Neural progenitor cell (in vitro differentiated cells): ENCODE results near the gene MAGI1. TPM values are rescaled to one million over a fixed set of nuclear protein-coding genes. Genes with fewer than 3 reads are reported as not detected.

Experiments used
- DNase-seq: peaks from one replicate; pipeline ENCODE4 v3.0.0-alpha.2; 2016; ENCODE audit warnings: low spot score
- H2AFZ ChIP-seq: fragments of 200-600 bp; sonication (generic); replicated peaks from 2 replicates; pipeline ENCODE4 v1.6.1; 2016; ENCODE audit warnings: antibody characterized with exemption
- H3F3A ChIP-seq: fragments of 200-600 bp; sonication (generic); 2 replicates; pipeline ENCODE4 v1.6.1; 2016; ENCODE audit warnings: antibody characterized with exemption, low read depth
- H3K27ac ChIP-seq: fragments of 200-600 bp; sonication (generic); 2 replicates; pipeline ENCODE4 v1.5.1; 2016; ENCODE audit warnings: mild to moderate bottlenecking
- H3K27me3 ChIP-seq: fragments of 200-600 bp; sonication (generic); 2 replicates; pipeline ENCODE4 v1.6.1; 2016; ENCODE audit warnings: mild to moderate bottlenecking, moderate library complexity
- H3K36me3 ChIP-seq: fragments of 200-600 bp; sonication (generic); 2 replicates; pipeline ENCODE4 v1.5.1; 2016
- H3K4me1 ChIP-seq: fragments of 200-600 bp; sonication (generic); 2 replicates; pipeline ENCODE4 v1.6.1; 2016; ENCODE audit warnings: mixed run types
- H3K4me2 ChIP-seq: fragments of 200-600 bp; sonication (generic); 2 replicates; pipeline ENCODE4 v1.6.1; 2016
- H3K4me3 ChIP-seq: fragments of 200-600 bp; sonication (generic); 2 replicates; pipeline ENCODE4 v1.5.1; 2016
- H3K79me2 ChIP-seq: fragments of 200-600 bp; sonication (generic); 2 replicates; pipeline ENCODE4 v1.6.1; 2016; ENCODE audit warnings: low read depth
- H3K9ac ChIP-seq: fragments of 200-600 bp; sonication (generic); 2 replicates; pipeline ENCODE4 v1.6.1; 2016
- H3K9me3 ChIP-seq: fragments of 200-600 bp; sonication (generic); 2 replicates; pipeline ENCODE4 v1.5.1; 2016; ENCODE audit warnings: low read depth
- H4K20me1 ChIP-seq: fragments of 200-600 bp; sonication (generic); 2 replicates; pipeline ENCODE4 v1.6.1; 2016; ENCODE audit warnings: low read depth
- H3K27ac Mint-ChIP-seq: 3 replicates; pipeline ENCODE4 v1.8.0; 2021; ENCODE audit warnings: mixed read lengths
- H3K27me3 Mint-ChIP-seq: 2 replicates; pipeline ENCODE4 v1.8.0; 2022; ENCODE audit warnings: low read depth, mild to moderate bottlenecking, inconsistent platforms, moderate library complexity, mixed read lengths; ENCODE audit not compliant: insufficient read depth
- H3K36me3 Mint-ChIP-seq: 3 replicates; pipeline ENCODE4 v1.8.0; 2021; ENCODE audit warnings: mixed read lengths
- H3K4me1 Mint-ChIP-seq: 3 replicates; pipeline ENCODE4 v1.8.0; 2021; ENCODE audit warnings: mixed read lengths
- H3K4me3 Mint-ChIP-seq: 3 replicates; pipeline ENCODE4 v1.8.0; 2021; ENCODE audit warnings: mild to moderate bottlenecking, moderate library complexity, mixed read lengths
- H3K9me3 Mint-ChIP-seq: 3 replicates; pipeline ENCODE4 v1.8.0; 2020; ENCODE audit warnings: mixed read lengths
- EZH2 ChIP-seq: fragments of 200-600 bp; sonication (generic); IDR thresholded peaks from 2 replicates; pipeline ENCODE4 v1.6.1; 2017; ENCODE audit warnings: antibody characterized with exemption, mild to moderate bottlenecking, moderate library complexity
- EZH2phosphoT487 ChIP-seq: fragments of 200-600 bp; sonication (generic); IDR thresholded peaks from 2 replicates; pipeline ENCODE4 v1.6.1; 2017; ENCODE audit warnings: antibody characterized with exemption
- total RNA-seq: library from RNA; depleted of rRNA; stranded (reverse); fragments of >200 nt; gene quantifications from 2 replicates; pipeline ENCODE4 v1.2.3, GENCODE V29; 2015; ENCODE audit warnings: low replicate concordance
- TF ChIP-seq, protein P1 (sequence below): fragments of 200-600 bp; sonication (generic); IDR thresholded peaks from 2 replicates; pipeline ENCODE4 v1.5.1; 2017; ENCODE audit warnings: antibody characterized with exemption, mild to moderate bottlenecking

Gene MAGI1
- total RNA-seq, 1 donor from 2014 or later = 40.6 TPM

DNA sequence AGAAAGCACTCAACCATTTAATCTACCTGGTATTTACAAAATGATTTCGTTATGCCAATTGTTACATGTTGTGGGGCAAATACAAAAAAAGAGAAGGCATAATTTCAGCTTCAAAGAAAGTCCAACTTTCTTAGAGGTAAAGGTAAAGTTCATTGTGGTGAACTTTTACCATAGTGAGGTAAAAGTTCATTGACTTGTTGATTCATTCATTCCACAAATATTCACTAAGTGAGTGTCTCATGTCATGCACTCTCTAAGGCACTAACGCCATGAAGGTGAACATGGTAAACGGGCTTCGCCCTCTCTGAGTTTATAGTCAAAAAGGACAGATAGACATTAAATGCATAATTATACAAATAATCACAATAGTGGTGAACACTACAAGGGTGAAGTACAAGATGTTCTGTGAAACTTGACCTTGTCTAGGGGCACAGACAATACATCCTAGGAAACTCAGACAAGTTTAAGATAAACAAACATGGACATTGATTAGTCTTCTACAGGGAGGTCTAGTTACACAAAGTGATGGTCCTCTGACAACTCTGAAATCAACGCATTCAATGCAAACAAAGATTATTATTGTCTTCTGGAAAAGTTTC lies 378.6 kb downstream of the MAGI1 start:
- no peaks in the 10 kb centered on the region for H3K9me3 Mint-ChIP-seq
- no peak for DNase-seq

DNA sequence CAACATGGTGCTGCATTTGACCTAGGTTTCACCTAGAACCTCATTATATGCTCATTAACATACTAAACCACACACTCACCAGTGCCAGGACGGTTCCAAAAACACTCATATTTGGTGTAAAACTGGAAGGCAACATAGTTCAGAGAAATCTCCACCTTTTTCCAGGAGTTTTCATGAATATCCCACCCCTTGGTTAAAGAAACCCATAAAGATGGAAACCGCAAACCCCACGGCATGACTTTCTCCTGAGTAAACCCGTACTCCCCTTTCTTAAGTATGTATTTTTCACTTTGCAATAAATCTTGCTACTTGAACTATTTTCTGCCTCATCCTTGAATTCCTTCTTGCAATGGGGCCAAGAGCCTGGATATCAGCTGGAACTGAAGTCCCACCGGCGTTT lies 379.3 kb downstream of the MAGI1 start:
- Histone ChIP-seq H3K4me3 (no peak overlapping the region), H3K4me1 (no peaks in the 10 kb centered on the region), H2AFZ (no peak overlapping the region), H3K9ac (no peak overlapping the region), H3K4me2 (no peak overlapping the region), H3K79me2 (no peaks in the 10 kb centered on the region), H3K9me3 (no peaks in the 10 kb centered on the region), H3F3A (no peaks in the 10 kb centered on the region), H3K36me3 (no peaks in the 10 kb centered on the region), H3K27ac (no peak overlapping the region), H3K27me3 (no peaks in the 10 kb centered on the region), H4K20me1 (no peaks in the 10 kb centered on the region)
- Mint-ChIP-seq H3K4me1 (peaks cover 7% of the 10 kb centered on the region), H3K27ac (no peak overlapping the region), H3K27me3 (no peaks in the 10 kb centered on the region), H3K36me3 (no peaks in the 10 kb centered on the region), H3K4me3 (no peak overlapping the region), H3K9me3 (no peaks in the 10 kb centered on the region)
- TF ChIP-seq, protein P1, sequence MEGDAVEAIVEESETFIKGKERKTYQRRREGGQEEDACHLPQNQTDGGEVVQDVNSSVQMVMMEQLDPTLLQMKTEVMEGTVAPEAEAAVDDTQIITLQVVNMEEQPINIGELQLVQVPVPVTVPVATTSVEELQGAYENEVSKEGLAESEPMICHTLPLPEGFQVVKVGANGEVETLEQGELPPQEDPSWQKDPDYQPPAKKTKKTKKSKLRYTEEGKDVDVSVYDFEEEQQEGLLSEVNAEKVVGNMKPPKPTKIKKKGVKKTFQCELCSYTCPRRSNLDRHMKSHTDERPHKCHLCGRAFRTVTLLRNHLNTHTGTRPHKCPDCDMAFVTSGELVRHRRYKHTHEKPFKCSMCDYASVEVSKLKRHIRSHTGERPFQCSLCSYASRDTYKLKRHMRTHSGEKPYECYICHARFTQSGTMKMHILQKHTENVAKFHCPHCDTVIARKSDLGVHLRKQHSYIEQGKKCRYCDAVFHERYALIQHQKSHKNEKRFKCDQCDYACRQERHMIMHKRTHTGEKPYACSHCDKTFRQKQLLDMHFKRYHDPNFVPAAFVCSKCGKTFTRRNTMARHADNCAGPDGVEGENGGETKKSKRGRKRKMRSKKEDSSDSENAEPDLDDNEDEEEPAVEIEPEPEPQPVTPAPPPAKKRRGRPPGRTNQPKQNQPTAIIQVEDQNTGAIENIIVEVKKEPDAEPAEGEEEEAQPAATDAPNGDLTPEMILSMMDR = no peak
- TF ChIP-seq EZH2phosphoT487 = no peak
- no peak for DNase-seq

More for the DNA sequence above, 378.6 kb downstream of the MAGI1 start:
- Mint-ChIP-seq H3K4me3 (no peak overlapping the region), H3K4me1 (peaks cover 7% of the 10 kb centered on the region), H3K27ac (no peak overlapping the region), H3K36me3 (no peaks in the 10 kb centered on the region), H3K27me3 (no peaks in the 10 kb centered on the region)
- Histone ChIP-seq H3K79me2 (no peaks in the 10 kb centered on the region), H3K27ac (no peak overlapping the region), H4K20me1 (no peaks in the 10 kb centered on the region), H3F3A (no peaks in the 10 kb centered on the region), H3K4me2 (no peak overlapping the region), H3K9me3 (no peaks in the 10 kb centered on the region), H3K4me3 (no peak overlapping the region), H3K9ac (no peak overlapping the region), H3K27me3 (no peaks in the 10 kb centered on the region), H3K36me3 (no peaks in the 10 kb centered on the region), H3K4me1 (no peaks in the 10 kb centered on the region), H2AFZ (no peak overlapping the region)
- TF ChIP-seq, protein P1 = no peak
- TF ChIP-seq EZH2 (no peak), EZH2phosphoT487 (no peak)

DNA sequence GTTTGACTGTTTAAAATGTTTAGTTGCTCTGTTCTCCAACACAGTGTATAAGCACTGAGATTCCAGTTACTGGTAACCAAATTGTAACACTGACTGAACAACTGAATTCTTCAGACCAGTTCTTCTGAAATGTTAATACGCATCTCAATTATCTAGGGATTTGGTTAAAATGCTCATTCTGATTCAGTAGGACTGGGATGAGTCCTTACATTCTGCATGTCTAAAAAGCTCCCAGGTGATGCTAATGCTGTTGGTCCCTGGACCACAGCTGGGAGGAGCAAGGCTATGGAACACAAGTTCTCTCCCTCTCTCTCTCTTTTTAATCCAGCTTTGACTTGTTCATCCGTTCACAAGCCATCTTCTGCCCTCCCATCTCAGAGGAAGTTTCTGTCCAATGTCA lies 380.3 kb downstream of the MAGI1 start:
- no peak overlapping the region for H3K4me3 Mint-ChIP-seq
- Histone ChIP-seq H4K20me1 (no peaks in the 10 kb centered on the region), H3K79me2 (no peaks in the 10 kb centered on the region), H2AFZ (no peak overlapping the region), H3K36me3 (no peaks in the 10 kb centered on the region), H3K4me3 (no peak overlapping the region), H3K4me1 (no peaks in the 10 kb centered on the region), H3F3A (no peaks in the 10 kb centered on the region), H3K4me2 (no peak overlapping the region), H3K9me3 (no peaks in the 10 kb centered on the region), H3K27ac (no peak overlapping the region), H3K9ac (no peak overlapping the region), H3K27me3 (no peaks in the 10 kb centered on the region)
- H3K36me3 Mint-ChIP-seq = no peaks in the 10 kb centered on the region
- peaks cover 7% of the 10 kb centered on the region for H3K4me1 Mint-ChIP-seq
- DNase-seq = no peak
- no peaks in the 10 kb centered on the region for H3K9me3 Mint-ChIP-seq
- H3K27me3 Mint-ChIP-seq = no peaks in the 10 kb centered on the region
- no peak overlapping the region for H3K27ac Mint-ChIP-seq
- TF ChIP-seq EZH2phosphoT487 (no peak), EZH2 (no peak)
- TF ChIP-seq, protein P1 = no peak
